PFSK-1 (cell line): ENCODE data around the gene UCHL3.

Experiments
- POLR2AphosphoS5 ChIP-seq: IDR thresholded peaks from 2 replicates; pipeline ENCODE4 v1.6.1; 2012; ENCODE audit warnings: low read depth, mild to moderate bottlenecking, control low read depth, low read length, moderate library complexity
- TAF1 ChIP-seq: IDR thresholded peaks from 2 replicates; pipeline ENCODE4 v1.6.1; 2012; ENCODE audit warnings: low read length, control low read depth, borderline replicate concordance; ENCODE audit not compliant: insufficient read depth
- TF ChIP-seq, protein P1 (sequence below), 2 experiments: IDR thresholded peaks; 2 replicates each; pipeline versions ENCODE4 v1.6.1 to v1.8.0; 2011 to 2012; ENCODE audit warnings: low read depth in 2 of 2, low read length in 2 of 2, control low read depth in 1 of 2, inconsistent platforms in 1 of 2, mild to moderate bottlenecking in 1 of 2, moderate library complexity in 1 of 2; ENCODE audit not compliant: insufficient read depth in 1 of 2

DNA sequence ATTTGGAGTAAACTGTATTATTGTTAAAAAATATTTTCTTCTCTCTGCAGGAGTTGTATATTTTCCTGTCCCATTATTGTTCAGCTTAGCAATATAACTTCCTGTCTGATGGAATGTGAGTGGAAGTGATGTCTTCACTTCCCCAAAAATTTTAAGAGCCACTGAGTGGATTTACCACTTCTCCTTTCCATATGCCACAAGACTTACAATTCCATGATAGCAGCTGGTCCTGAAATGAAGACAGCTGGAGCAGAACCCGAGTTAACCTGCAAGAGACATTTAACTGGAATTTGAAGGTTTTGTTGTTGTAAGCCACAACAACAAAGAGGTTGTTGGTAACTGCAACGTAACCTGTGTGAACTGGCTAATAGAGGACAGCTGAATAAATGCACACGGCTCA, 44.3 kb upstream of the UCHL3 start:
- TF ChIP-seq POLR2AphosphoS5: no peak
- no peak for TF ChIP-seq TAF1
- TF ChIP-seq, protein P1, sequence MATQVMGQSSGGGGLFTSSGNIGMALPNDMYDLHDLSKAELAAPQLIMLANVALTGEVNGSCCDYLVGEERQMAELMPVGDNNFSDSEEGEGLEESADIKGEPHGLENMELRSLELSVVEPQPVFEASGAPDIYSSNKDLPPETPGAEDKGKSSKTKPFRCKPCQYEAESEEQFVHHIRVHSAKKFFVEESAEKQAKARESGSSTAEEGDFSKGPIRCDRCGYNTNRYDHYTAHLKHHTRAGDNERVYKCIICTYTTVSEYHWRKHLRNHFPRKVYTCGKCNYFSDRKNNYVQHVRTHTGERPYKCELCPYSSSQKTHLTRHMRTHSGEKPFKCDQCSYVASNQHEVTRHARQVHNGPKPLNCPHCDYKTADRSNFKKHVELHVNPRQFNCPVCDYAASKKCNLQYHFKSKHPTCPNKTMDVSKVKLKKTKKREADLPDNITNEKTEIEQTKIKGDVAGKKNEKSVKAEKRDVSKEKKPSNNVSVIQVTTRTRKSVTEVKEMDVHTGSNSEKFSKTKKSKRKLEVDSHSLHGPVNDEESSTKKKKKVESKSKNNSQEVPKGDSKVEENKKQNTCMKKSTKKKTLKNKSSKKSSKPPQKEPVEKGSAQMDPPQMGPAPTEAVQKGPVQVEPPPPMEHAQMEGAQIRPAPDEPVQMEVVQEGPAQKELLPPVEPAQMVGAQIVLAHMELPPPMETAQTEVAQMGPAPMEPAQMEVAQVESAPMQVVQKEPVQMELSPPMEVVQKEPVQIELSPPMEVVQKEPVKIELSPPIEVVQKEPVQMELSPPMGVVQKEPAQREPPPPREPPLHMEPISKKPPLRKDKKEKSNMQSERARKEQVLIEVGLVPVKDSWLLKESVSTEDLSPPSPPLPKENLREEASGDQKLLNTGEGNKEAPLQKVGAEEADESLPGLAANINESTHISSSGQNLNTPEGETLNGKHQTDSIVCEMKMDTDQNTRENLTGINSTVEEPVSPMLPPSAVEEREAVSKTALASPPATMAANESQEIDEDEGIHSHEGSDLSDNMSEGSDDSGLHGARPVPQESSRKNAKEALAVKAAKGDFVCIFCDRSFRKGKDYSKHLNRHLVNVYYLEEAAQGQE (IDR thresholded peaks at IDR 0.05; ENCODE audit: insufficient read depth in 1 of 2, low read depth in 2 of 2, low read length in 2 of 2): no peak
